ENCODE data around the gene KRTAP4-1. TPM values are rescaled to one million over a fixed set of nuclear protein-coding genes. Genes with fewer than 3 reads are reported as not detected.
"Not testable (repeated sequence)": the region's sequence is repeated elsewhere in the genome, so short reads cannot be mapped to it uniquely, and the experiment has no call there.

The KRTAP4-1 gene
- total RNA-seq, 4 donors from 2014 or later = 4.2 to 51.7 (median 16.7) TPM; not detected in 1

DNA sequence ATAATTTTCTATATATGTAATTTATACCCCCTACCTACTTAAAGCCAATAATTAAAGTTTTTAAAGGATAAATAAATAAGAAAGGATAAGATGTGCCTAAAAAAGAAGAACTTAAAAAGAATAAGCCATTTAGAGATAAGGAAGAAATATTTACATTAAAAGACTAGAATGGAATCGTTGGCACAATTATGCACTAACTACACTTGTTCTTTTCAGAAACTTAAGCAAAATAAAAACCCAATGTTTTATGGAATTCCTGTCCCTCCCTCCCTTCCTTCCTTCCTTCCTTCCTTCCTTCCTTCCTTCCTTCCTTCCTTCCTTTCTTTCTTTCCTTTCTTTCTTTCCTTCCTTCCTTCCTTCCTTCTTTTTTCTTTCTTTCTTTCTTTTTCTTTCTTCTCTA lies 39.9 kb downstream of the KRTAP4-1 start:
- H3K4me3 ChIP-seq = no peak overlapping the region
- H3K27me3 ChIP-seq = peaks cover 4% of the 10 kb centered on the region
- H3K27ac ChIP-seq = no peak overlapping the region
- peaks cover 11% of the 10 kb centered on the region for H3K9me3 ChIP-seq
- no peak for TF ChIP-seq EP300 (IDR thresholded peaks at IDR 0.05)
- TF ChIP-seq, protein P1, sequence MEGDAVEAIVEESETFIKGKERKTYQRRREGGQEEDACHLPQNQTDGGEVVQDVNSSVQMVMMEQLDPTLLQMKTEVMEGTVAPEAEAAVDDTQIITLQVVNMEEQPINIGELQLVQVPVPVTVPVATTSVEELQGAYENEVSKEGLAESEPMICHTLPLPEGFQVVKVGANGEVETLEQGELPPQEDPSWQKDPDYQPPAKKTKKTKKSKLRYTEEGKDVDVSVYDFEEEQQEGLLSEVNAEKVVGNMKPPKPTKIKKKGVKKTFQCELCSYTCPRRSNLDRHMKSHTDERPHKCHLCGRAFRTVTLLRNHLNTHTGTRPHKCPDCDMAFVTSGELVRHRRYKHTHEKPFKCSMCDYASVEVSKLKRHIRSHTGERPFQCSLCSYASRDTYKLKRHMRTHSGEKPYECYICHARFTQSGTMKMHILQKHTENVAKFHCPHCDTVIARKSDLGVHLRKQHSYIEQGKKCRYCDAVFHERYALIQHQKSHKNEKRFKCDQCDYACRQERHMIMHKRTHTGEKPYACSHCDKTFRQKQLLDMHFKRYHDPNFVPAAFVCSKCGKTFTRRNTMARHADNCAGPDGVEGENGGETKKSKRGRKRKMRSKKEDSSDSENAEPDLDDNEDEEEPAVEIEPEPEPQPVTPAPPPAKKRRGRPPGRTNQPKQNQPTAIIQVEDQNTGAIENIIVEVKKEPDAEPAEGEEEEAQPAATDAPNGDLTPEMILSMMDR (IDR thresholded peaks at IDR 0.05) = no peak
- no peak for TF ChIP-seq POLR2AphosphoS5 (IDR thresholded peaks at IDR 0.05)
- no peak for TF ChIP-seq POLR2A (IDR thresholded peaks at IDR 0.05)
- no peak for DNase-seq (ENCODE audit: low spot score in 2 of 2)
- H3K4me1 ChIP-seq = no peaks in the 10 kb centered on the region
- WGBS = 91% methylated on average over 1 of the region's 1 CpG
- no peaks in the 10 kb centered on the region for H3K36me3 ChIP-seq

GRCh38 chr17:41141361-41141760 lies 43.4 kb downstream of the KRTAP4-1 start:
- no peak for DNase-seq (ENCODE audit: low spot score in 2 of 2)
- Histone ChIP-seq H3K9me3 (peaks cover 14% of the 10 kb centered on the region), H3K4me3 (no peak overlapping the region), H3K27ac (no peak overlapping the region), H3K36me3 (no peaks in the 10 kb centered on the region), H3K27me3 (peaks cover 6% of the 10 kb centered on the region), H3K4me1 (no peaks in the 10 kb centered on the region)
- TF ChIP-seq POLR2AphosphoS5 (IDR thresholded peaks at IDR 0.05) (no peak), EP300 (IDR thresholded peaks at IDR 0.05) (no peak), POLR2A (IDR thresholded peaks at IDR 0.05) (no peak)
- TF ChIP-seq, protein P1 (IDR thresholded peaks at IDR 0.05) = no peak

DNA sequence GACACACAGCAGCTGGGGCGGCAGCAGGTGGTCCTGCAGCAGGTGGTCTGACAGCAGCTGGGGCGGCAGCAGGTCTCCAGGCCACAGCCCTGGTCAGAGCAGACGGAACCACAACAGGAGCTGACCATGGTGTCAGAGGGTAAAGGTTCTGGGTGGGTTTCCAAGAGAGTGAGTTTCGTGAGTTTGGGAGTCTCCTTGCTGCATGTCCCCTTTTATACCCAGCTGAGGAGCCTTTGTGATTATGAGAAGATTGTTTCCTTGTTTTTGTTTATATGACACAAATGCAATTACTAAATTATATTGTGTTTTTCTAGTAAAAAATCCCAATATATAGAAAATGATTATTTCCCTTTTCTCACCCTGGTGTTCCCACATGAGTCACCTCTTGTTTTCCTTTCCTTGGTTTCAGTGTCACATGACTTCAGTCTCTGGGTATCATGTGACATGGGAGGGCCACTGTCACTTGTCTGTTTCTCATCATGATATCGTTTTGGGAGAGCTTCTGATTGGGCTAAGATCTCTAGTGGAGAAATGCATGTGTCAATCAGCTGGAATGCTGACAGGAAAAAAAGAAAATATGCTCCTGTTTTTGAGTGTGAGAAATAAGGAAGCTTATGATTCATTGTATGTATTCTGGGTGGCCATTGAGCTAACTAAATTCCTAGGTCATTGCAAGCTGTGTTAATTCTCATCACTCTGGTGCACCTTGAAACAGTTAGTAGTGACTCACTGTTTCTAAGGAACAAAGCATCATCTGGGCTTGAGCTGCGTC lies 44.2 kb downstream of the KRTAP4-1 start, which contains the start of gene KRTAP4-6:
TSS of gene KRTAP4-6 (minus strand) at position 185 of the 772 bp plus-strand sequence. CDS start at position 128, 57 bp downstream.
- Histone ChIP-seq H3K4me1 (no peaks in the 10 kb centered on the region), H3K9me3 (peaks cover 14% of the 10 kb centered on the region), H3K27me3 (peaks cover 6% of the 10 kb centered on the region), H3K36me3 (no peaks in the 10 kb centered on the region), H3K4me3 (no peak within 1 kb of the TSS), H3K27ac (no peak within 1 kb of the TSS)
- 82% methylated on average over 6 of the region's 6 CpGs for WGBS
- DNase-seq (ENCODE audit: low spot score in 2 of 2) = no peak
- TF ChIP-seq EP300 (IDR thresholded peaks at IDR 0.05) = no peak
- TF ChIP-seq, protein P1 (IDR thresholded peaks at IDR 0.05) = no peak

DNA sequence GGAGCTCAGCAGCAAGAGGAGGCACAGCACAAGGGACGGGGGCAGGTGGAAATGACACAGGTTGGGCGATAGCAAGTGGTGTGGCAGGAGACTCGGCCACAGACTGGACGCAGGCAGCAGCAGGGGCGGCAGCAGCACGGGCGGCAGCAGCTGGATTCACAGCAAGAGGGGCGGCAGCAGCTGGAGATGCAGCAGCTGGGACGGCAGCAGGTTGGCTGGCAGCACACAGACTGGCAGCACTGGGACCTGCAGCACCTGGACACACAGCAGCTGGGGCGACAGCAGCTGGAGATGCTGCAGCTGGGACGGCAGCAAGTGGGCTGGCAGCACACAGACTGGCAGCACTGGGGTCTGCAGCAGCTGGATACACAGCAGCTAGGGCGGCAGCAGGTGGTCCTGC lies 44.8 kb downstream of the KRTAP4-1 start:
- H3K36me3 ChIP-seq; H3K4me3 ChIP-seq; H3K27me3 ChIP-seq; DNase-seq (ENCODE audit: low spot score in 2 of 2); H3K4me1 ChIP-seq; H3K27ac ChIP-seq: not testable (repeated sequence)
- peaks cover 14% of the 10 kb centered on the region for H3K9me3 ChIP-seq
- 87% methylated on average over 11 of the region's 12 CpGs for WGBS

Other genes with a start within 250 kb of the KRTAP4-1 start
- 100 to 1,000 TPM in 3 of 4 donors, 10 to 100 TPM in 1; 84.6 to 310 (median 217) TPM for gene KRT23, start 247.3 kb downstream of the KRTAP4-1 start, total RNA-seq
- gene KRT39, start 218.0 kb downstream of the KRTAP4-1 start, total RNA-seq = 10 to 100 TPM in 1 of 4 donors, 1 to 10 TPM in 1, not detected in 2; 2.5 to 13.3 TPM
- 10 to 100 TPM in 1 of 4 donors, 1 to 10 TPM in 1, under 1 TPM in 1, not detected in 1; 0.98 to 12.5 (median 3.9) TPM for gene KRT40, start 200.6 kb downstream of the KRTAP4-1 start, total RNA-seq
- 10 to 100 TPM in 1 of 4 donors, 1 to 10 TPM in 1, not detected in 2; 2.8 to 22.9 TPM for gene KRTAP3-3, start 190.7 kb downstream of the KRTAP4-1 start, total RNA-seq
- gene KRTAP3-2, start 185.0 kb downstream of the KRTAP4-1 start, total RNA-seq = 10 to 100 TPM in 2 of 4 donors, 1 to 10 TPM in 1, not detected in 1; 8.0 to 42.6 (median 23.7) TPM
- 10 to 100 TPM in 2 of 4 donors, 1 to 10 TPM in 1, not detected in 1; 5.6 to 95.2 (median 15.5) TPM for gene KRTAP3-1, start 175.8 kb downstream of the KRTAP4-1 start, total RNA-seq
- 100 to 1,000 TPM in 1 of 4 donors, 10 to 100 TPM in 2, 1 to 10 TPM in 1; 1.6 to 199 (median 40.4) TPM for gene KRTAP1-5, start 157.7 kb downstream of the KRTAP4-1 start, total RNA-seq
- 1 to 10 TPM in 1 of 4 donors, not detected in 3; 3.2 TPM for gene KRTAP1-4, start 154.7 kb downstream of the KRTAP4-1 start, total RNA-seq
- 100 to 1,000 TPM in 1 of 4 donors, 10 to 100 TPM in 2, not detected in 1; 10.7 to 140 (median 28.7) TPM for gene KRTAP1-3, start 150.0 kb downstream of the KRTAP4-1 start, total RNA-seq
- 100 to 1,000 TPM in 1 of 4 donors, 10 to 100 TPM in 1, 1 to 10 TPM in 1, not detected in 1; 9.9 to 165 (median 46.0) TPM for gene KRTAP1-1, start 143.5 kb downstream of the KRTAP4-1 start, total RNA-seq
- 100 to 1,000 TPM in 1 of 4 donors, 10 to 100 TPM in 2, not detected in 1; 20.1 to 128 (median 37.2) TPM for gene KRTAP2-1, start 137.6 kb downstream of the KRTAP4-1 start, total RNA-seq
- gene KRTAP2-2, start 129.7 kb downstream of the KRTAP4-1 start, total RNA-seq = 10 to 100 TPM in 2 of 4 donors, 1 to 10 TPM in 1, not detected in 1; 8.2 to 41.6 (median 25.3) TPM
- 10 to 100 TPM in 1 of 4 donors, under 1 TPM in 1, not detected in 2; 0.64 to 10.8 TPM for gene KRTAP2-3, start 124.8 kb downstream of the KRTAP4-1 start, total RNA-seq
- 10 to 100 TPM in 2 of 4 donors, 1 to 10 TPM in 1, not detected in 1; 6.5 to 76.9 (median 13.4) TPM for gene KRTAP2-4, start 119.0 kb downstream of the KRTAP4-1 start, total RNA-seq
- 10 to 100 TPM in 1 of 4 donors, 1 to 10 TPM in 2, not detected in 1; 7.9 to 50.0 (median 8.5) TPM for gene KRTAP4-7, start 100.8 kb downstream of the KRTAP4-1 start, total RNA-seq
- 10 to 100 TPM in 2 of 4 donors, 1 to 10 TPM in 1, not detected in 1; 4.4 to 15.2 (median 13.6) TPM for gene KRTAP4-8, start 86.8 kb downstream of the KRTAP4-1 start, total RNA-seq
- not detected for gene KRTAP4-16, start 82.7 kb downstream of the KRTAP4-1 start, total RNA-seq
- gene KRTAP4-9, start 79.5 kb downstream of the KRTAP4-1 start, total RNA-seq = 10 to 100 TPM in 3 of 4 donors, not detected in 1; 10.1 to 58.8 (median 13.1) TPM
- gene KRTAP4-11, start 66.5 kb downstream of the KRTAP4-1 start, total RNA-seq = 10 to 100 TPM in 1 of 4 donors, 1 to 10 TPM in 2, not detected in 1; 4.3 to 23.4 (median 5.6) TPM
- 10 to 100 TPM in 1 of 4 donors, 1 to 10 TPM in 2, not detected in 1; 6.1 to 54.5 (median 8.3) TPM for gene KRTAP4-12, start 60.7 kb downstream of the KRTAP4-1 start, total RNA-seq
- gene KRTAP4-6, start 44.4 kb downstream of the KRTAP4-1 start, total RNA-seq = 10 to 100 TPM in 2 of 4 donors, 1 to 10 TPM in 1, not detected in 1; 9.0 to 45.0 (median 13.0) TPM
- 10 to 100 TPM in 1 of 4 donors, 1 to 10 TPM in 2, not detected in 1; 1.1 to 19.2 (median 2.2) TPM for gene KRTAP4-5, start 35.1 kb downstream of the KRTAP4-1 start, total RNA-seq
- gene KRTAP4-4, start 24.2 kb downstream of the KRTAP4-1 start, total RNA-seq = 10 to 100 TPM in 2 of 4 donors, 1 to 10 TPM in 1, not detected in 1; 7.7 to 81.7 (median 24.6) TPM
- 10 to 100 TPM in 2 of 4 donors, 1 to 10 TPM in 1, not detected in 1; 9.0 to 35.4 (median 16.4) TPM for gene KRTAP4-3, start 16.7 kb downstream of the KRTAP4-1 start, total RNA-seq
- gene KRTAP4-2, start 6.7 kb downstream of the KRTAP4-1 start, total RNA-seq = 10 to 100 TPM in 3 of 4 donors, not detected in 1; 16.1 to 86.3 (median 16.3) TPM
- gene KRTAP9-1, start 5.0 kb upstream of the KRTAP4-1 start, total RNA-seq = 1 to 10 TPM in 1 of 4 donors, not detected in 3; 1.1 TPM
- gene KRTAP9-2, start 41.7 kb upstream of the KRTAP4-1 start, total RNA-seq = 100 to 1,000 TPM in 1 of 4 donors, 10 to 100 TPM in 2, not detected in 1; 36.3 to 127 (median 60.8) TPM
- gene KRTAP9-3, start 47.5 kb upstream of the KRTAP4-1 start, total RNA-seq = 100 to 1,000 TPM in 1 of 4 donors, 10 to 100 TPM in 2, not detected in 1; 29.0 to 178 (median 61.4) TPM
- gene KRTAP9-8, start 53.1 kb upstream of the KRTAP4-1 start, total RNA-seq = 10 to 100 TPM in 3 of 4 donors, not detected in 1; 27.1 to 89.8 (median 46.6) TPM
- gene KRTAP9-4, start 64.8 kb upstream of the KRTAP4-1 start, total RNA-seq = 100 to 1,000 TPM in 1 of 4 donors, 10 to 100 TPM in 2, not detected in 1; 18.8 to 103 (median 50.1) TPM
- 10 to 100 TPM in 3 of 4 donors, not detected in 1; 14.3 to 53.1 (median 23.9) TPM for gene KRTAP9-9, start 70.5 kb upstream of the KRTAP4-1 start, total RNA-seq
- 1 to 10 TPM in 1 of 4 donors, under 1 TPM in 1, not detected in 2; 0.52 to 7.1 TPM for gene KRTAP9-6, start 80.5 kb upstream of the KRTAP4-1 start, total RNA-seq
- 10 to 100 TPM in 1 of 4 donors, 1 to 10 TPM in 1, not detected in 2; 10.0 to 20.3 TPM for gene KRTAP9-7, start 90.8 kb upstream of the KRTAP4-1 start, total RNA-seq
- 1 to 10 TPM in 2 of 4 donors, under 1 TPM in 1, not detected in 1; 0.85 to 3.4 (median 2.2) TPM for gene KRTAP29-1, start 117.9 kb upstream of the KRTAP4-1 start, total RNA-seq
- 10 to 100 TPM in 1 of 4 donors, 1 to 10 TPM in 2, not detected in 1; 2.2 to 22.0 (median 4.0) TPM for gene KRTAP16-1, start 124.4 kb upstream of the KRTAP4-1 start, total RNA-seq
- 10 to 100 TPM in 2 of 4 donors, 1 to 10 TPM in 1, not detected in 1; 8.0 to 81.5 (median 24.2) TPM for gene KRTAP17-1, start 130.8 kb upstream of the KRTAP4-1 start, total RNA-seq
- gene KRT33A, start 165.9 kb upstream of the KRTAP4-1 start, total RNA-seq = 100 to 1,000 TPM in 1 of 4 donors, 10 to 100 TPM in 1, 1 to 10 TPM in 2; 1.2 to 144 (median 8.3) TPM
- 100 to 1,000 TPM in 1 of 4 donors, 10 to 100 TPM in 2, not detected in 1; 10.7 to 194 (median 27.9) TPM for gene KRT33B, start 184.9 kb upstream of the KRTAP4-1 start, total RNA-seq
- gene KRT34, start 197.4 kb upstream of the KRTAP4-1 start, total RNA-seq = 100 to 1,000 TPM in 1 of 4 donors, 10 to 100 TPM in 2, under 1 TPM in 1; 0.56 to 117 (median 22.2) TPM
- gene KRT31, start 212.7 kb upstream of the KRTAP4-1 start, total RNA-seq = 100 to 1,000 TPM in 1 of 4 donors, 10 to 100 TPM in 3; 38.5 to 618 (median 84.8) TPM
- 1 to 10 TPM in 1 of 4 donors, under 1 TPM in 1, not detected in 2; 0.53 to 7.1 TPM for gene KRT37, start 239.7 kb upstream of the KRTAP4-1 start, total RNA-seq